Activated gamma-delta T cell treated with anti-CD3 and anti-CD28 coated beads, Interleukin-2, amount 50 U/mL, for 16 hours (primary cell): ENCODE results near the gene C3orf33.

ENCODE experiments used
- DNase-seq: peaks from one replicate; pipeline ENCODE4 v3.0.0-alpha.2; 2020; ENCODE audit warnings: low read depth

The C3orf33 gene

DNA sequence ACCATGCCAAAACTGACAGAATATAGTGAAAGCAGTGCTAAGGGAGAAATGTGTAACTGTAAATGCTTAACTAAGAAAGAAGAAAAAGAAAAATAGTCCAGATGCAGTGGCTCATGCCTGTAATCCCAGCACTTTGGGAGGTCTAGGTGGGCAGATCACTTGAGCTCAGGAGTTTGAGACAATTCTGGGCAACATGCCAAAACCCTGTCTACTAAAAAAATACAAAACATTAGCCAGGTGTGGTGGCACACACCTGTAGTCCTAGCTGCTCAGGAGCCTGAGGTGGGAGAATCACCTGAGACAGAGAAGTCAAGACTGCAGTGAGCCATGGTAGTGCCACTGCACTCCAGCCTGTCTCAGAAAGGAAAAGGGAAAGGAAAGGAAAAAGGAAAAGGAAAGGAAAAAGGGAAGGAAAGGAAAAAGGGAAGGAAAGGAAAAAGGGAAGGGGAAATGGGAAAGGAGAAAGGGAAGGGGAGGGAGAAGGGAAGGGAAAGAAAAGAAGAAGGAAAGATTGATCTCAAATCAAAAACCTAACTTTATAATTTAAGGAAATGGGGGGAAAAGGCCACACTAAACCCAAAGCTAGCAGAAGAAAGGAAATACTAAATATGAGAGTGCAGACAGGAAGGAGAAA lies 20.3 kb downstream of the C3orf33 start:
- DNase-seq, result no peak

DNA sequence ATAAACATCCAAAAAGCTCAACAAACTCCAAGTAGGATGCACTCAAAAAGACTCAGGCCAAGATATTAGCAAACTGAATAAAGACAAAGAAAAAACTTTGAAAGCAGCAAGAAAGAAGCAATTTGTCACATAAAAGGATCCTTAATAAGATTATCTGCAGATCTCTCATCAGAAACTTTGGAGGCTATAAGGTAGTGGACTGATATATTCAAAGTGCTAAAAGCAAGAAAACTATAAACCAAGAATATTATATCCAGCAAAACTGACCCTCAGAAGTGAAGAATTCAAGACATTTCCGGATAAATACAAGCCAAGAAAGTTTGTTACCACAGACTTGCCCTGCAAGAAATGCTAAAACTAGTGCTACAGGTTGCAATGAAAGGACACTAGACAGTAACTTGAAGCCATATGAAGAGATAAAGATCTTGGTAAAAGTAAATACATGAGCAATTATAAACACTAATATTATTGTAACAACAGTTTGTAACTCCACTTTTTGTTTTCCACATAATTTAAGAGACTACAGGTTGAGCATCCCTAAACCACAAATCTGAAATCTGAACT lies 23.6 kb downstream of the C3orf33 start:
- no peak for DNase-seq

DNA sequence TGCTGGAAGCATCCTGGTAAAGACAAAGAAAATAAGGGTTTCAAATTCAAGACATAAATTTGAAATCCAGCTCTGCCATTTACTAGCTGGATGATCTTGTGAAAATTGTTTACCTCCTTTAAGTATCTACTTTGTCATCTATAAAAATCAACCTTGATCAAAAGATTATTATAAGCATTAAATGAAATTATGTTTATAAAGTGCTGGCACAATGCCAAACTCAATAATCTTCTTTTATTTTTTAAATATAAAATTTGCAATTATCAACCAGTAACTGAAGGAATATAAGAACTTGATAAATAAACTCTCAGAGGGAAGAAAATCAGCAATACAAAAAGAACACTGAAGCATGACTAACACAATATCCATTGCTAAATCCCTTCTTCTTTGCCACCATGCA lies 25.8 kb downstream of the C3orf33 start:
- DNase-seq, result no peak

DNA sequence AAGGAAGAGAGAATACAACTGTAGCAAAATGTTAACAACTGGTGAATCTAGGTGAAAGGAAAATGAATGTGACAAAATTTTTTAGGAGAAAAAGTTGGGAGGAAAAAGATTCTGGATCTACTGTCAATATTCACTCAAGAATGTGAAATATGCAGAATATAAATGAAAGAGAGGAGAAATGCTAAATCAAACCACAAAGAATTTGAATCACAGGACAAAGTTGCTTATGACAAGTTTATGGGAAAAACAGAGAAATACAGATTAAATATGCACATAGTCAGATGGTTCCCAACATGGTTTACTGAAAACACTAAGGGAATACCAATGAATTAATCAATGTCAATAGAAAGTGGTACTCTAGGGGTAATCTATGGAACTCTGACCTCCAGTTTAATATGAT lies 27.6 kb downstream of the C3orf33 start:
- no peak for DNase-seq

DNA sequence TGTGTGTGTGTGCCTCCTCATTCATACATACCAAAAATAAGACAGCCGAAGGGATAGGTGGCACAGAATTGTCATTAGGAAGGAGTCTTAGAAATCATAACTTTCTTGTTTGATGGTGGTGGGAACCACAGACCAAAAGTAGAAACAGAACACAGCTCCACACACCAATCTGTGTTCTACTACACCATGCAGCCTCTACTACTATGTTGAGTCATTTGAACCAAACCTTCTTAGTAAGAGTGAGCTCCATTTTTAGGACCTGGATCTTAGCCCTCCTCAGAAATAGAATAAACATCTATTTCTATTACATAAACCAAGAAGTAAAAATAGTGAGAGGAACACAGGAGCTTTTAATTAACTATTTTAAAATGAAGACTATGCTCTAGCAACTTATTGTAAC lies 33.3 kb downstream of the C3orf33 start:
- no peak for DNase-seq

DNA sequence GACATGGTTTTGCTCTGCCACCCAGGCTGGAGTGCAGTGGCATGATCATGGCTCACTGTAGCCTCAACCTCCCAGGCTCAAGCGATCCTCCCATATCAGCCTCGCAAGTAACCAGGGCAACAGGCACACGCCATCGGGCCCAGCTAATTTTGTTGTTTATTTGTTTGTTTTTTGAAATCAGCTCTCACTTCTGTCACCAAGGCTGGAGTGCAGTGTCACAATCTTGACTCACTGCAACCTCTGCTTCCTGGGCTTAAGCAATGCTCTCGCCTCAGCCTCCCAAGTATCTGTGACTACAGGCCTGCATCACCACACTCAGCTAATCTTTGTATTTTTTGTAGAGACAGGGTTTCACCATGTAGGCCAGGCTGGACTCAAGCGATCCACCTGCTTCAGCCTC lies 35.0 kb downstream of the C3orf33 start:
- no peak for DNase-seq

DNA sequence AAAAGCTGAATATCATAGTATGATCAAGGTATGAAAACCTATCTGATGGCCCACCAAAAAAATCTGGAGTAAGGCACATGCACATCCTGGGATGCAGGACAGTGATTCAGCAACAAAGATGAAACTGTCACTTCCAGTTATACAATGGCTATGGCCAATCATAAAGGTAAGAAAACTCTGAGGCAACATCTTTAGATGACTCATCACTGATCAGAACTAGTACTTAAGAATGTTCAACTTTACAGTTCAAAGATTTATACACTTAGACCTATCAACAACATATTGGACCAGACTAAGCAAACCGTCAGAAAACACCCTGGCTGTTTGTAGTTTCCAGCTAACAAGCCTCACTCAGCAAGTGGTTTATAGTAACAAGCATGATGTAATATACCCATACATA lies 39.9 kb downstream of the C3orf33 start:
- no peak for DNase-seq

DNA sequence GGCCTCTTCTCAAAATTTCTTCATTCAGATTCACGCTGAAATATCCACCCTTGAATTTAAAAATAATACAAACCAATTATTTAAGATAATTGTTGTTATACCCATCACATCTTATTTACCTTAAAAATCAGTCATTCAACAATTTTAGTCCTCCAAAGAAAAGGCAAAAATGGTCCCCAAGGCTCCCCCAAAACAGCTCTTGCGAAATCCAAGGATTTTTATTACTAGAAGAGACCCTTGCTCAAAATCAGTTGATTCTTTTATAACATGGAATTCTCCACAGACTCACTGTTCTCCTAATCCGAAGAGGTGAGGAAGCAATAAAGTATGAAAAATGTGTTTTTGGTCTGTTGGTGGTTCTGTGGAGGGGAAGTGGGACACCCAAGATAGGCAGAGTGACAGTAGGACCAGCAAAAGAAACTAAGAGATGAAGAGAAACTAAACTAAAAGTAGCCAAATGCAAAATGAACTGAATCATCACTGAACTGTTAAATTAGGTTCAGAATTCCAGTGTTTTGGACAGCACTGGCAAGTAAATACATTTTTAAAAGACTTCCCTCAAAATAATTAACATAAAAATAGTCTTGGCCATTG lies 42.1 kb downstream of the C3orf33 start:
- DNase-seq, result no peak

DNA sequence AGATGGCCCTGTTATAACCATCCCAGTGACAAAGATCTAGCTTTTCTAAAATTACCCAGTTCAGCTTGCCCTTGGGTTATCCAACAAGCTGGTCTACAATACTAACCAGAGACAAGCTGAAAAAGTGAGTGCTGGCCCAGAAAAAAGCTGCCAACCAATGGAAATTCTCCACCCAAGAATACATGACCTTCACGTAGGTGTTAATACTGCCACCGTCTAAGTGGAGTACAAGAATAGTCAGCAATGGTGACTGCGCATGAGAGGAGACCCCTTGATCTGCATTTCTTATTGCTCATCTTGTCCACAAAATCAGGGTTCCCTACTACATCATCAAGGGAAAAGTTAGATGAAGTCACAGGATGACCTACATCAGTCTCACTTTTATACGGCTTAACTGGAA lies 45.4 kb downstream of the C3orf33 start:
- DNase-seq, result no peak

GRCh38 chr3:155757577-155757976 lies 48.5 kb downstream of the C3orf33 start:
- no peak for DNase-seq

DNA sequence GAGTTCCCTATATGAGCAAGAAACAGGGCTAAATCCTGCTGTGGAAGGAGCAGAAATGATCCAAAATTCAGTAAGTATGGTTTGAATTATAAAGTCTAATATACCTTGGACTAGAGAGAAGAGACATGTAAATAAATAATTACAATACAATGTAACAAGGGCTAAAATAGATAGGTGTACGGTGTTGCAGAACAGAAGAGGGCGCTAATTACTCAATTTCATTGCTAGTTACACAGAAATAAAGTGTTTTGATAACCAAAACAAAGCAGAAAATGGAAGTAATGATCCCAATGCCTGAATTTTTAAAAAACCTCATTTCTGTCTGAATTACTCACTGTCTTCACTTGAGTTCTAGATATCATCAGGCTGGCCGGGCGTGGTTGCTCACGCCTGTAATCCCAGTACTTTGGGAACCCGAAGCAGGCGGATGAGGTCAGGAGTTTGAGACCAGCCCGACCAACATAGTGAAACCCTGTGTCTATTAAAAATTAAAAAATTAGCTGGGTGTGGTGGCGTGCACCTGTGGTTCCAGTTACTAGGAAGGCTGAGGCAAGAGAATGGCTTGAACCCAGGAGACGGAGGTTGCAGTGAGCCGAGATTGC lies 52.9 kb downstream of the C3orf33 start:
- DNase-seq, result no peak

- DNase-seq, result no peak
Observed at GRCh38 chr3:155748611-155749365, 57.3 kb downstream of the C3orf33 start.

GRCh38 chr3:155747946-155748290 lies 58.2 kb downstream of the C3orf33 start:
- DNase-seq, result no peak

- no peak for DNase-seq
Observed at GRCh38 chr3:155747286-155747945, 58.7 kb downstream of the C3orf33 start.

DNA sequence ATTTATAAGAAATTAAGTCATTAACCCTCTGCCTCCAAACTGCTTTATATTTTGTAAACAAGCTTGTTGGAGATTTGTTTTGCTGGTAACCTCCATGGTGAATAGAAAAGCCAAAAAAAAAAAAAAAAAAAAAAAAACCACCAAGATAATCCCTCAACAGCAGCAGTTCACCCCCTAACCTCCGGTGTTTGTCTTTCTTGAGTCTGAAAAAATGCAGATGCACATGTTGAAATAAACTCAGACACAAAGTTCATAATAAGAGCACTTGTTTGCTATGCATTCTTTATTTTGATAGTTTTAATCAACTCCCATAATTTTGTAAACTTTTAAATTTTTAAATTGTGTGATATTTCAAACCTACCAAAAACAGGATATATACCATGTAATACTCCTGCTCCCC lies 59.4 kb downstream of the C3orf33 start:
- DNase-seq, result no peak

DNA sequence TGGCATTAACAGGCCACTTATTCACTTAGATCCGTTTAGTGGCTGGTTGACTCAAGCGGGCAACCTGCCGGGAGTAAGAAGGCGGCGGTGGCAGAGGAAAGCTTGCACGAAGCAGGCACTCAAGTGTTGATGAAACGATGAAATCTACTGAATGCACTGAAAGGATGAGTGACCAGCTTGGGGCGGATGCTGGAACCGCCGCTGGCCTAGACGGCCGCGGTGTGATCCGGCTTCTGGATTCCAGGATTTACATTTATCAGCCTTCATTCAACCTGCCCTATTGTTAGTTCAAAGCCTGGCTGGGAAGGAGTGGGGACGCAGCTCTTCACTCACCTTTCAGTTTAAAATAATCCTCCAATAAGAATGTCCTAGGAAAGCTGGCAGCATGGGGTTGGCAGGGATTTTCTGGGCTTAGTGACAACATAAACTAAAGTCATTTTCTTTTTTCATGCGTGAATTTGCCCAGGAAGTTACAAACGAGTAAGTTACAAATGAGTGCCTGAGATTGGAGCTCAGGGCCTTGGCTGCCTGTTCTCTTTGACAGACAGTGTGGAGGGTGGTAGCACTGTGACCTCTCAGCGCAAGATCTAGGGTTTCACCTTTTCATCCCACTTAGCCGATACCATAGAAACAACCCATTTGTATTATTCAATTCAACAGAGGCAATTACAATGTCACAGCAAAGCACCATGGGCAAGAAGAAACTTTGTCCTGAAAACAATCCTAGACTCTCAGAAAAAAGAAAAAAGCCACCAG lies 60.1 kb downstream of the C3orf33 start:
- no peak for DNase-seq

- no peak for DNase-seq
Observed at GRCh38 chr3:155744626-155745324, 61.3 kb downstream of the C3orf33 start, which contains the start of gene PLCH1. PLCH1 (minus strand) TSS chr3:155745071; CDS start chr3:155704224, 40,847 bp downstream.

DNA sequence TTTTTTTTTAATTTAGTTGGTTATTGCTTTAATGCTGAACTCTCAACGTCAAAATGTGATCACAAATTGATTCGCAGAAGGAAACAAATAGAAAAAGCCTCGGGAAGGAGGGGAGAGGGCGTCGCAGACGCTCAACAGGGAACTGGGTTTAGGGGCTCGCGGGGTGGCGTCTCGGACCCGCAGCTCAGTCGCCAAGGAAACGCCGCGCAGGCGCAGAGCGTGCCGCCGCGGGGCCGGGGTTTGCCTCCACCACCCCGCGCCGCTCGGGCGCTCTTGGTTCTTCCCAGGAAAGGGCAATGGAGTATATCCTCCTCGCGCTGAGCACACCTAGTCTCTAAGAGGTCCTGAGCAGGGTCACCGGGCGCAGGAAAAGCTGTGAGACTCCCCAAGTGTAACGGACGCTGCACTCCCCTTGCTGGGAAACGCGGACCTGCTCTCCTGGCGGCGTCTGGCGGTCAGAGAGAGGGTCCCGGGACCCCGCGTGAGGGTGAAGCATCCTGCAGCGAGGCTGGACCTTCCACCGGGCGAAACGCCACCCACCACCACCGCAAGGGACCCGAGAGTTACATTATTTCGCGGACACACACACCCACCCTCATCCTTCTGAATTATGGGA lies 62.0 kb downstream of the C3orf33 start:
- peak; percentile 9 for DNase-seq

DNA sequence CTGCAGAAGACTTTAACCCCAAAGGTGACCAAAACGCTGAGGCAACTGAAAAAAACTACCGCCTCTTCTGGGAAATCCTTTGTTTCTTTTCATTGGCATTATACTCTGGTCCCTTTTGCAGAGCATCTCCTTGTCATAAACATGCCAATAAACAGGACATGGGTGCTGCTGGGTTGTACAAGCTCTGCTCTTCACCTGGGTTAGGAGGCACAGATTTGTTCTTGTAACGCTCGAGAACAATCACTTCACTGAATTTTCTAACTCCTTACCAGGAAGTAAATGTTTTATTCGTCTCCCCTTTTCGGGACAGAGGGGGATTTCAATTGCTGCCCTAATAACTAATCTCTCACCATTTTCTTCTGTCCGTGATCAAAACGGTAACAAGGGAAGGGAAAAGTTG lies 62.5 kb downstream of the C3orf33 start:
- DNase-seq, result no peak

GRCh38 chr3:155742349-155742965 lies 63.6 kb downstream of the C3orf33 start:
- no peak for DNase-seq
